ENCODE results near the gene LRIT2. TPM values are rescaled to one million over a fixed set of nuclear protein-coding genes. Genes with fewer than 3 reads are reported as not detected.

The LRIT2 gene
- total RNA-seq, 2 experiments from 2014 or later, result not detected

DNA sequence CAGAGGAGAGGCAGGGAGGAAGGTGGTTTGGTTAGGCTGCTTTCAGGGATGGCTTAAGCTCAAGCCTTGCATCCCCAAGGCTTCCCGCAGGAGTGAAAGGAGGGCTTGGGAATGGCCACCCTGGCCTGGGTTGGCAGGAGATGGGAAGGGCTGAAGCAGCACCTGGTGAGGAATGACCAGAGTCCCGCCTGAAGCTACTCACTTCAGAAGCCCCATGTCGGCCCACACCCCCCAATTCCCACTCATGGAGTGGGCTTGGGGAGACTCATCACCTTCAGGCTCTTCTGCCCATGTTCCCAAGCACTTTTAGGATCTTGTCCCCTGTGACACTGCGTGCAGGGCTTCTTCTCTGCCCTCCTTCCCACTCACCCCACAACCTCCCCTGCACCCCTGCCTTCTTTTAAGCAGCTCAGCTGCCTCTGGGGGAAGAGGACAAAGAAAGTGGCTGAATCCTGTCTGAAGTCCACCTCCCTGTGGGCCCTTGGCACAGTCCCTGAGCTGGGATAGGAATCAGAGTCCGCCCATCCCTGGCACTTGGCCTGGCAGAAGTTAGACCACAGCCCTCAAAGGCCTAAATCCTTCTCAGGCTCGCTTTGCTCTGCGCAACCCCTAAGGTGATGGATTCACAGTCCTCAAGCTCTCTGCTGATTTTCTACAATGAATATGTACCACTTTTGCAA is 36.0 kb upstream of the LRIT2 start:
- ChIA-PET POLR2A (no interaction called here), CTCF (interaction anchor here (12.1 kb wide), 1 partner anchor 276 kb away, joined by 231 read pairs; no protein-coding TSS in a partner anchor)
- Mint-ChIP-seq H3K36me3 (ENCODE audit: low read depth) (no peaks in the 10 kb centered on the region), H3K27me3 (peaks cover 16% of the 10 kb centered on the region), H3K27ac (no peak overlapping the region), H3K9me3 (ENCODE audit: low read depth) (no peaks in the 10 kb centered on the region), H3K4me1 (peaks cover 10% of the 10 kb centered on the region), H3K4me3 (no peak overlapping the region)
- ATAC-seq, result no peak
- DNase-seq, result no peak
- intact Hi-C loops (cut with DNase I, micrococcal nuclease), result loop anchor here in 1 of 2 experiments (10.0 kb wide), 1 partner anchor 453 kb away; no protein-coding TSS in a partner anchor

DNA sequence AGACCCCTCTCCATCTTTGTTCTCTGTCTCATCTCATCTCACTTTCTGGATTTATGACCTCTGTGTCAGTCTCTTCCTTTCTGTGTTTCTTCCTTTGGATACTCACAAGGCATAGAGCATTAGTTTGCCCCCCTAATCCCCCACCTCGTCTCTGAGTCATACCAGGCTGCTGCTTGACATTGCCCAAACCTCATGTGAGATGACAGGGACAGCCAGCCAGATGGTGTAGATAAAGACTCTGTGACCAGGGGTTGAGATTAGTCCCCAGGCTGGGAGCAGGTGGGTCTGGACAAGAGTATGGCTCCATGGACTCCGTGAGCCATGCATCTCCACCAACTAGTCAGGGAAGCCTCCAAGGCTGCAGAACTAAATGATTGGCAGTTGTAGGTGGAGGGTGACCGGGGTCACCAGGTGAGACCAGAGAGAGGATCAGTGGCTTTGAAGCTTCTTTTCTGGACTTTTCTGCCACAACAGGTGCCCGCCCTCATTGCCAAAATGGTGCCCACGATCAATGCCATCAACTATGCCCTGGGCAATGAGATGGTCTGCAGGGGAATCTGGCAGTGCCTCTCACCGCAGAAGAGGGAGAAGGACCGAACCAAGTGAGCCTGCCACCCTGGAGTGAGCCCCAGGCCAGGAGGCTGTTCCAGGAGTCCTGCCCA is 32.8 kb upstream of the LRIT2 start:
- no peak overlapping the region for H3K4me3 Mint-ChIP-seq
- H3K4me1 Mint-ChIP-seq, result peaks cover 5% of the 10 kb centered on the region
- no peaks in the 10 kb centered on the region for H3K36me3 Mint-ChIP-seq (ENCODE audit: low read depth)
- DNase-seq, result no peak
- no peak for ATAC-seq
- no peak overlapping the region for H3K27ac Mint-ChIP-seq
- H3K27me3 Mint-ChIP-seq, result peaks cover 11% of the 10 kb centered on the region
- CTCF ChIA-PET, result interaction anchor here (0.7 to 2.3 kb wide), 3 partner anchors 10 to 175 kb away, joined by 3 to 10 read pairs (median 3); no protein-coding TSS in a partner anchor
- H3K9me3 Mint-ChIP-seq (ENCODE audit: low read depth), result no peaks in the 10 kb centered on the region
- POLR2A ChIA-PET, result no interaction called here
- intact Hi-C loops (cut with DNase I, micrococcal nuclease), result loop anchor here in 1 of 2 experiments (5.0 kb wide), 1 partner anchor 111 kb away; no protein-coding TSS in a partner anchor

DNA sequence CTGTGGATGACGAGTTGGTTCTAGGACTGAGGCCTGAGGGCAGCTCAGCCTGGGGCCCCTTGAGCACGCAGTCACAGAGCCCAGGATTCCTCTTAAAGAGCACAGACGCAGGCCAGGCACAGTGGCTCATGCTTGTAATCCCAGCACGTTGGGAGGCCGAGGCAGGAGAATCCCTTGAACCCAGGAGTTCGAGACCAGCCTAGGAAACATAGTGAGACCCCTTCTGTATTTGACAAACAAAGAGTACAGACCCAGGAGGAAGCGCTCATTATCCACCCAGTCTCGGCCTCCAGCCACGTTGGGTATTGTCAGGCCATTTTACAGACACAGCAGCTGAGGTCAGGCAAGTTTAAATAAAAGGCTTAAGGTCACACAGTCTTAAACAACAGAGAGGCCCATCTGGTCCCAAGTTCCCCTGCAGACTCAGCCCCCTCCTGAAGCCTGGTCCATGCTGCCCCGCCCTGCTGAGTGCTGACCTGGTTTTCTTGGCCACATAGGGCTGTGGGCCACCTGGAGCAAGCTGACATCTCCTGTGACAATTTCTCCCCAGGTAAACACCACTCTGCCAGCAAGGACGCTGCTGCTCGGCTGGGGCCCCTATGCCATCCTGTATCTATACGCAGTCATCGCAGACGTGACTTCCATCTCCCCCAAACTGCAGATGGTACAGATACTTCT is 32.1 kb upstream of the LRIT2 start:
- ChIA-PET POLR2A (interaction anchor here (1.0 kb wide), 1 partner anchor 104 kb away, joined by 3 read pairs; no protein-coding TSS in a partner anchor), CTCF (interaction anchor here (0.6 to 2.3 kb wide), 15 partner anchors 9 to 316 kb away, joined by 3 to 13 read pairs (median 4); no protein-coding TSS in a partner anchor)
- Mint-ChIP-seq H3K9me3 (ENCODE audit: low read depth) (no peaks in the 10 kb centered on the region), H3K4me1 (peaks cover 5% of the 10 kb centered on the region), H3K36me3 (ENCODE audit: low read depth) (no peaks in the 10 kb centered on the region), H3K4me3 (no peak overlapping the region), H3K27ac (no peak overlapping the region), H3K27me3 (peaks cover 9% of the 10 kb centered on the region)
- intact Hi-C loops (cut with DNase I, micrococcal nuclease), result loop anchor here in 1 of 2 experiments (5.0 kb wide), 1 partner anchor 110 kb away; no protein-coding TSS in a partner anchor
- ATAC-seq, result no peak
- no peak for DNase-seq

DNA sequence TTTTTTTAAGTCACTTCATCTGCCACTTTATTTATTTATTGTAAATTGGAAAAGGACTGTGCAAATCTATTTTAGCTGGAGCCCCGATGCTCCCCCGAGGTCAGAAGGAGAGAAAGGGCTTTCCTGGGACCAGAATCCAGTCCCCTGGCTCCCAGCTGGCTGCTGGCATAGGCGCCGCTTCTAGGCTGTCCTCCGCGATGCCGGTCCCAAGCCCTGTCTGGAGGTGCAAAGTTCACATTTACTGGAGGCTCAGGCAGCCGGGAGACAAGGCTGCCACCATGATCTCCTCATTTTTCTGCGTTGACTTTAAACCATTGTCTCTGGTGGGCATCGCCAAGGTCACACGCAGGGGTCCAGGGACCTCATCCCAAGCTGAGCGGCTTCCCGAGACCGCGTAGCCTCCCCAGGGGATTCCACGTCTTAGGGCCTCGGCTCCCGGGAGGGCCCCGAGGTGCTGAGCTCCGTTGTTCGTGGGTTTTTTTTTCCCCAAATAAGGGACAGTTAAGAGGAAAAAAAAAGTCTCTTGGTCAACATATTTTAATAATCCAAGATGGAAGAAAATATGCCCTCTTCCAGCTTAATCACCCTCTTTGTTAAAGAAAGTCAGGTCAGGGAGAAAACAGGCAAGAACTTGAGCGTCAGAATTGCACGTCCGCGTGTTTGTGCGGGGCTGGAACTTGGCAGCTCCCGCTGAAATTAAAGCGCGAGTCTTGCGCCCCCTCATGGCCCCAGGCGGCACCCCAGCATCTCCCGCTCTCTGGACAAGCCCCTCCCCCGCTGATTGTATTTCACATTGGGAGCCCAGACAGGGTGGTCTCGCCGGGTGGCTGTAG is 31.4 kb upstream of the LRIT2 start:
- peaks cover 9% of the 10 kb centered on the region for H3K27me3 Mint-ChIP-seq
- no peaks in the 10 kb centered on the region for H3K9me3 Mint-ChIP-seq (ENCODE audit: low read depth)
- intact Hi-C loops (cut with DNase I, micrococcal nuclease), result loop anchor here in 1 of 2 experiments (5.0 kb wide), 1 partner anchor 109 kb away; no protein-coding TSS in a partner anchor
- H3K4me1 Mint-ChIP-seq, result peaks cover 5% of the 10 kb centered on the region
- no peaks in the 10 kb centered on the region for H3K36me3 Mint-ChIP-seq (ENCODE audit: low read depth)
- ATAC-seq (peak; percentile 86), DNase-seq (peak; percentile 80)
- CTCF ChIA-PET, result interaction anchor here (0.6 to 2.3 kb wide), 21 partner anchors 9 to 317 kb away, joined by 3 to 13 read pairs (median 4); no protein-coding TSS in a partner anchor
- POLR2A ChIA-PET, result interaction anchor here (1.0 kb wide), 1 partner anchor 103 kb away, joined by 3 read pairs; no protein-coding TSS in a partner anchor
- H3K4me3 Mint-ChIP-seq, result no peak overlapping the region
- H3K27ac Mint-ChIP-seq, result no peak overlapping the region

DNA sequence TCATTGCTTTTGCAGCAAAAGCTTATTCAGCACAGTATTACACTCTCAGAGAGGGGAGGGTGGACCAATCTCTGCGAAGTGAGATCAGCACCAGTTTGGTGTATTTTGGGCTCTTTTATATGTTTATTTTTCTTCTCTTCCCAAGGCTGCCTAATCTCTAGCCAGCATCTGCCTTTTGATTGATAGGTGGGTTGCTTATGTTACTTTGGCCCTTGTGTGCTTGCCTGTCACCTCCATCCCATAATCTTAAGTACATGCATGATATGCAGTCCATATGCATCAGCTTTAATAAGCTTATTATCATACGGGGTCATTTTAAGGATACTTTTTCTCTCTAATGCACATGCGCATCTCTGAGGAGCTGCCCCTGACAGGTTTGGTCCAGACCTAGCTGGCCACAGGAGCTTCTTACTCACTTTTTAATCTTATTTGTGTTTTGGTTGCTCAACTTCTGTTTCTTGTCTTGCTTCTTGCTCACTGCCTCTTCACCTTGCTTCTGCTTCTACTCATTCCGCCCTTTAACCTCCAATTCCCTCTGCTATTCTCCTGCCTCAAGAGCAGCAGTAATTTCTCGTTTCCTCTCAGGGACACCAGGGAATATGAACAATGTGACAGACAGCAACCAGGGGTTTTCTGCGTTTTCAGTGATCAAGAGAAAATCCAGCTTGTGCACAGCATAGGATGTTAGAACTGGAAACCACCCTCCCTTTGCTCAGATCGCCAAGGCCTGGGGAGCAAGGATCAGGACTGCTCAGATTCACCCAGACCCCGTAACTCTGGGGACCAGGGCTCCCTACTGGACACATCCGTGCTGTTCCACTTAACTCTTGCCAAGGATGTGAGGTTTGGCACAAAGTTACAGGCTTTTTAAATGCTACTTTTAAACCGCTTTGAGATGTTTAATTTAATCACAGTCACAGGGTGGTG is 29.5 kb upstream of the LRIT2 start:
- no peak overlapping the region for H3K4me3 Mint-ChIP-seq
- H3K4me1 Mint-ChIP-seq, result peaks cover 5% of the 10 kb centered on the region
- H3K36me3 Mint-ChIP-seq (ENCODE audit: low read depth), result no peaks in the 10 kb centered on the region
- DNase-seq (no peak), ATAC-seq (no peak)
- POLR2A ChIA-PET, result no interaction called here
- peaks cover 9% of the 10 kb centered on the region for H3K27me3 Mint-ChIP-seq
- intact Hi-C loops (cut with DNase I, micrococcal nuclease), result loop anchor here in 1 of 2 experiments (5.0 kb wide), 1 partner anchor 108 kb away; no protein-coding TSS in a partner anchor
- no peak overlapping the region for H3K27ac Mint-ChIP-seq
- CTCF ChIA-PET, result interaction anchor here (0.6 to 2.0 kb wide), 3 partner anchors 12 to 285 kb away, joined by 3 to 6 read pairs (median 3); no protein-coding TSS in a partner anchor
- H3K9me3 Mint-ChIP-seq (ENCODE audit: low read depth), result no peaks in the 10 kb centered on the region

DNA sequence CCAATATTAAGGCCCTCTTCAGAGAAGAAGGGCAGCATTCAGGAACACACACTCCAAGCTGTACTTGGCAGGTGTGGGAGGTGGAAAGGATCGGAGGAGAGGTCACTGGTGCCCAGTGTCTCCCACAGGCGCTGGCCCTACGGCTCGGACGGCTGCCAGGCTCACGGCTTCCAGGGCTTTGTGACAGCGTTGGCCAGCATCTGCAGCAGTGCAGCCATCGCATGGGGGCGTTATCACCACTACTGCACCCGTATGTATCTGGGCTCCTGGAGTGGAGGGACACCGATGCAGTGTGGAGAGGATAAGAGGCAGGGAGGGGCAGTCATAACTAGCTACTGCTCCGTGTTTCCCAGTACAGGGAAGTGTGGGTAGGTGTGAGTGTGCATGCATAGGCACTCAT is 23.4 kb upstream of the LRIT2 start:
- no peaks in the 10 kb centered on the region for H3K4me1 Mint-ChIP-seq
- ATAC-seq, result no peak
- H3K4me3 Mint-ChIP-seq, result no peak overlapping the region
- no peaks in the 10 kb centered on the region for H3K27me3 Mint-ChIP-seq
- no peaks in the 10 kb centered on the region for H3K36me3 Mint-ChIP-seq (ENCODE audit: low read depth)
- H3K27ac Mint-ChIP-seq, result no peak overlapping the region
- H3K9me3 Mint-ChIP-seq (ENCODE audit: low read depth), result no peaks in the 10 kb centered on the region
- ChIA-PET POLR2A (no interaction called here), CTCF (interaction anchor here (1.3 to 2.4 kb wide), 3 partner anchors 8 to 300 kb away, joined by 3 to 10 read pairs (median 4); no protein-coding TSS in a partner anchor)
- no peak for DNase-seq
- intact Hi-C loops (cut with DNase I, micrococcal nuclease), result no loop called here

DNA sequence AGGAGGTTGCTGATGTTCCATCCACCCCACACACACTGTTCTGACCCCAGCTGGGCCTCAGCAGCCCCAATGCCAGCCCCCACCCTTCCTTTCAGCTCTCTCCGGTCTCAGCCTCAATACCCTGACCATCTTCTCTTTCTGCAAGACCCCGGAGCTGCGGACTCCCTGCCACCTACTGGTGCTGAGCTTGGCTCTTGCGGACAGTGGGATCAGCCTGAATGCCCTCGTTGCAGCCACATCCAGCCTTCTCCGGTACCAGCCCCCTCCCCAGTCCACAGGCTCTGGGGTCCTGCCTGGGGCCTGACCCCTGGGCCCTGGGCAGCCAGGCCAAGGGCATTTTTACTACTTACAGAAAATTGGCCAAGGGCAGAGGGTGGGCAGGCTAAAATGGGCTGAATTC is 22.2 kb upstream of the LRIT2 start:
- no peaks in the 10 kb centered on the region for H3K9me3 Mint-ChIP-seq (ENCODE audit: low read depth)
- CTCF ChIA-PET, result interaction anchor here (0.6 to 2.4 kb wide), 5 partner anchors 9 to 301 kb away, joined by 3 to 10 read pairs (median 3); no protein-coding TSS in a partner anchor

DNA sequence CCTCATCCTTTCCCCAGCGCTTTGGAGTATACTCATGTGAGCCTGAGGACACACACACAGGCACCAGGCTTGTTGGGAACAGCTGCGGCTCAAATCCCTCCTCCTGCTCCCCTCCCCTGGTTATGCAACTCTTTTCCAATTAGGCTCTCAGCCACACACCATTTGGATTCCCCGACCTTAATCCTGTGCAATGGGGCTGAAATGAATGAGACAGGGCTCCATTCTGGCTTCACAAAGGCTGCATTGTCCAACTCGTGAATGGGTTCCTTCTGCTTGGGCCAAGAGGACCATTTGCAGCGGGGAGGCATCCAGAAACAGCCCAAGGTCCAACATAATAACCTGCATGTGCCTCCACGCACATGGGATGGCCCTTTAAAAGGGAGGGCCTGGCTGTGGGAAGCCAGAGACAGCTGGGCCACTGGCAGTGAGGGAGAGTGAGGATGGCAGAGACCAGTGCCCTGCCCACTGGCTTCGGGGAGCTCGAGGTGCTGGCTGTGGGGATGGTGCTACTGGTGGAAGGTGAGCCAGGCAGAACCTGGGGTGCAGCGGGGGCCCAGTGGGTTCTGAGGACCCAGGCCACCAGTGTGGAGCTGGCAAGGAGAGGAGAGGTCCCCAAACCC is 19.4 kb upstream of the LRIT2 start, which contains the start of gene RGR:
Gene RGR (plus strand): TSS at position 403 of the 620 bp plus-strand sequence. CDS start 38 bp downstream, at position 441.
- no peak for DNase-seq
- no peaks in the 10 kb centered on the region for H3K36me3 Mint-ChIP-seq (ENCODE audit: low read depth)
- no peak within 1 kb of the TSS for H3K4me3 Mint-ChIP-seq
- H3K9me3 Mint-ChIP-seq (ENCODE audit: low read depth), result no peaks in the 10 kb centered on the region
- intact Hi-C loops (cut with DNase I, micrococcal nuclease), result no loop called here
- H3K27ac Mint-ChIP-seq, result no peak within 1 kb of the TSS
- H3K27me3 Mint-ChIP-seq, result no peaks in the 10 kb centered on the region
- ChIA-PET POLR2A (no interaction called here), CTCF (interaction anchor here (1.0 kb wide), 1 partner anchor 20 kb away, joined by 3 read pairs; no protein-coding TSS in a partner anchor)
- H3K4me1 Mint-ChIP-seq, result no peaks in the 10 kb centered on the region
- no peak for ATAC-seq

More for the DNA sequence above, 22.2 kb upstream of the LRIT2 start:
- no peak for ATAC-seq
- intact Hi-C loops (cut with DNase I, micrococcal nuclease), result no loop called here
- Mint-ChIP-seq H3K4me1 (no peaks in the 10 kb centered on the region), H3K27ac (no peak overlapping the region), H3K36me3 (ENCODE audit: low read depth) (no peaks in the 10 kb centered on the region), H3K27me3 (no peaks in the 10 kb centered on the region), H3K4me3 (no peak overlapping the region)
- no peak for DNase-seq
- POLR2A ChIA-PET, result no interaction called here

DNA sequence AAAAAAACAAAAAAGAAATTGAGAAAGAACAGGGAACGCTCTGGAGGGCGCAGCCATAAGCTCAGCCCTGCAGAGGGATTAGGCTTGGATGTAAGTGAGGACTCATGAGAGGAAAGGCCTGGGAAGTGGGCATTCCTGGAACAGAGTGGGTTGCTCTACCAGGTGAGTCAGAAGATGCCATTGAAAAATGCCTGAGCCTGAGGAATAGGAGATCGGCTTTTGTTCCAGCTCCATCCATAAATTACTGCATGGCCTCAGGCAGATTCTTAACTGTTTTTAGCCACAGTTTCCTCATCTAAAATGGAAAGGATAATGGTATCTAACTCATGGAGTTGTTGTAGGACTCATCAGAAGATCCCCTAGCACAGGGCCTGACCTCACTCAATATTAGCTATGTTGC is 18.4 kb upstream of the LRIT2 start:
- intact Hi-C loops (cut with DNase I, micrococcal nuclease), result no loop called here
- ATAC-seq, result no peak

More for the DNA sequence above, 18.4 kb upstream of the LRIT2 start:
- Mint-ChIP-seq H3K9me3 (ENCODE audit: low read depth) (no peaks in the 10 kb centered on the region), H3K4me3 (no peak overlapping the region), H3K27me3 (no peaks in the 10 kb centered on the region), H3K36me3 (ENCODE audit: low read depth) (no peaks in the 10 kb centered on the region), H3K27ac (no peak overlapping the region), H3K4me1 (no peaks in the 10 kb centered on the region)
- ChIA-PET POLR2A (no interaction called here), CTCF (interaction anchor here (0.7 to 1.7 kb wide), 2 partner anchors 10 to 293 kb away, joined by 3 to 5 read pairs; no protein-coding TSS in a partner anchor)
- DNase-seq, result no peak
